Memory B cell (primary cell): ENCODE measurements around the gene CD19.
A peak's percentile ranks its signal among the peaks of the same experiment; 100 is the strongest.
"Not testable (repeated sequence)": the region's sequence is repeated elsewhere in the genome, so short reads cannot be mapped to it uniquely, and the experiment has no call there.

Experiments used
- ATAC-seq: fragments of 150-1000 bp; cut with Tn5 transposase; 2 replicates; pipeline ENCODE4 v1.10.0; 2021; ENCODE audit warnings: low read depth, mild to moderate bottlenecking, moderate library complexity
- DNase-seq, 2 donors: peaks; one replicate each; pipeline ENCODE4 v3.0.0; 2022; ENCODE audit warnings: low spot score in 2 of 2
- H3K27ac Mint-ChIP-seq: one replicate; pipeline ENCODE4 v1.8.0; 2022; ENCODE audit warnings: mild to moderate bottlenecking, moderate library complexity, mixed read lengths
- H3K27me3 Mint-ChIP-seq: one replicate; pipeline ENCODE4 v1.8.0; 2022; ENCODE audit warnings: mixed read lengths
- H3K36me3 Mint-ChIP-seq: one replicate; pipeline ENCODE4 v1.8.0; 2022; ENCODE audit warnings: mild to moderate bottlenecking, mixed read lengths
- H3K4me1 Mint-ChIP-seq: one replicate; pipeline ENCODE4 v1.8.0; 2022; ENCODE audit warnings: mixed read lengths
- H3K4me3 Mint-ChIP-seq: one replicate; pipeline ENCODE4 v1.8.0; 2022; ENCODE audit warnings: mild to moderate bottlenecking, moderate library complexity, mixed read lengths
- H3K9me3 Mint-ChIP-seq: one replicate; pipeline ENCODE4 v1.8.0; 2022; ENCODE audit warnings: mixed read lengths

The CD19 gene

GRCh38 chr16:28969696-28970095 is 37.9 kb downstream of the CD19 start:
- not testable (repeated sequence) for DNase-seq, H3K27me3 Mint-ChIP-seq, H3K27ac Mint-ChIP-seq, H3K4me3 Mint-ChIP-seq, ATAC-seq, H3K36me3 Mint-ChIP-seq, H3K9me3 Mint-ChIP-seq, H3K4me1 Mint-ChIP-seq

- no peak for DNase-seq
- Mint-ChIP-seq H3K36me3 (peaks cover 7% of the 10 kb centered on the region), H3K27me3 (no peaks in the 10 kb centered on the region), H3K9me3 (no peaks in the 10 kb centered on the region), H3K4me1 (peaks cover 24% of the 10 kb centered on the region), H3K27ac (peak overlapping the region; percentile 99), H3K4me3 (peak overlapping the region; percentile 95)
- ATAC-seq: no peak
These were observed 42.3 kb downstream of the CD19 start for GRCh38 chr16:28974007-28974436.

GRCh38 chr16:28974437-28975157 is 42.8 kb downstream of the CD19 start, which contains the start of gene SPNS1:
TSS of gene SPNS1 (plus strand) at chr16:28974778. CDS start at chr16:28975152, 374 bp downstream.
- Mint-ChIP-seq H3K4me3 (peak within 1 kb of the TSS; percentile 95), H3K36me3 (peaks cover 7% of the 10 kb centered on the region), H3K9me3 (no peaks in the 10 kb centered on the region), H3K27me3 (no peaks in the 10 kb centered on the region), H3K4me1 (peaks cover 24% of the 10 kb centered on the region), H3K27ac (peak within 1 kb of the TSS; percentile 99)
- ATAC-seq: peak; percentile 94
- DNase-seq: peak; percentile 87

GRCh38 chr16:28975158-28975599 is 43.4 kb downstream of the CD19 start:
- Mint-ChIP-seq H3K27me3 (no peaks in the 10 kb centered on the region), H3K36me3 (peaks cover 7% of the 10 kb centered on the region), H3K27ac (peak overlapping the region; percentile 99), H3K9me3 (no peaks in the 10 kb centered on the region), H3K4me3 (peak overlapping the region; percentile 95), H3K4me1 (peaks cover 24% of the 10 kb centered on the region)
- no peak for DNase-seq
- no peak for ATAC-seq

- no peaks in the 10 kb centered on the region for H3K27me3 Mint-ChIP-seq
- ATAC-seq (no peak), DNase-seq (no peak)
- no peak overlapping the region for H3K27ac Mint-ChIP-seq
- peaks cover 25% of the 10 kb centered on the region for H3K36me3 Mint-ChIP-seq
- no peaks in the 10 kb centered on the region for H3K9me3 Mint-ChIP-seq
- no peak overlapping the region for H3K4me3 Mint-ChIP-seq
- peaks cover 24% of the 10 kb centered on the region for H3K4me1 Mint-ChIP-seq
These were observed 46.2 kb downstream of the CD19 start for GRCh38 chr16:28977703-28978662.

- not testable (repeated sequence) for H3K27ac Mint-ChIP-seq, H3K9me3 Mint-ChIP-seq, ATAC-seq, H3K4me3 Mint-ChIP-seq, DNase-seq, H3K27me3 Mint-ChIP-seq
- peaks cover 29% of the 10 kb centered on the region for H3K4me1 Mint-ChIP-seq
- peaks cover 38% of the 10 kb centered on the region for H3K36me3 Mint-ChIP-seq
These were observed 48.6 kb downstream of the CD19 start for GRCh38 chr16:28980330-28980729.

GRCh38 chr16:28980929-28981328 is 49.2 kb downstream of the CD19 start:
- DNase-seq (no peak), ATAC-seq (no peak)
- Mint-ChIP-seq H3K4me3 (no peak overlapping the region), H3K36me3 (peaks cover 38% of the 10 kb centered on the region), H3K27me3 (no peaks in the 10 kb centered on the region), H3K4me1 (peaks cover 28% of the 10 kb centered on the region), H3K27ac (no peak overlapping the region), H3K9me3 (no peaks in the 10 kb centered on the region)

GRCh38 chr16:28981517-28981916 is 49.7 kb downstream of the CD19 start:
- H3K27me3 Mint-ChIP-seq: no peaks in the 10 kb centered on the region
- H3K27ac Mint-ChIP-seq: no peak overlapping the region
- peaks cover 38% of the 10 kb centered on the region for H3K36me3 Mint-ChIP-seq
- no peaks in the 10 kb centered on the region for H3K9me3 Mint-ChIP-seq
- DNase-seq: no peak
- ATAC-seq: no peak
- peaks cover 26% of the 10 kb centered on the region for H3K4me1 Mint-ChIP-seq
- no peak overlapping the region for H3K4me3 Mint-ChIP-seq

GRCh38 chr16:28982418-28982817 is 50.6 kb downstream of the CD19 start:
- peaks cover 43% of the 10 kb centered on the region for H3K36me3 Mint-ChIP-seq
- H3K9me3 Mint-ChIP-seq: peaks cover 4% of the 10 kb centered on the region
- no peak overlapping the region for H3K27ac Mint-ChIP-seq
- peaks cover 23% of the 10 kb centered on the region for H3K4me1 Mint-ChIP-seq
- DNase-seq: no peak
- no peak for ATAC-seq
- no peaks in the 10 kb centered on the region for H3K27me3 Mint-ChIP-seq
- no peak overlapping the region for H3K4me3 Mint-ChIP-seq

GRCh38 chr16:28982949-28983348 is 51.2 kb downstream of the CD19 start:
- Mint-ChIP-seq H3K27ac (no peak overlapping the region), H3K36me3 (peaks cover 46% of the 10 kb centered on the region), H3K27me3 (no peaks in the 10 kb centered on the region), H3K4me1 (peaks cover 21% of the 10 kb centered on the region), H3K9me3 (peaks cover 6% of the 10 kb centered on the region), H3K4me3 (no peak overlapping the region)
- ATAC-seq (no peak), DNase-seq (no peak)

GRCh38 chr16:28983644-28984043 is 51.9 kb downstream of the CD19 start:
- no peaks in the 10 kb centered on the region for H3K27me3 Mint-ChIP-seq
- no peak overlapping the region for H3K4me3 Mint-ChIP-seq
- no peak overlapping the region for H3K27ac Mint-ChIP-seq
- ATAC-seq (no peak), DNase-seq (no peak)
- H3K9me3 Mint-ChIP-seq: peaks cover 6% of the 10 kb centered on the region
- H3K4me1 Mint-ChIP-seq: peaks cover 15% of the 10 kb centered on the region
- peaks cover 42% of the 10 kb centered on the region for H3K36me3 Mint-ChIP-seq

GRCh38 chr16:28984091-28984490 is 52.3 kb downstream of the CD19 start:
- Mint-ChIP-seq H3K4me1 (peaks cover 15% of the 10 kb centered on the region), H3K27ac (no peak overlapping the region)

GRCh38 chr16:28984619-28985135 is 52.9 kb downstream of the CD19 start, which contains the start of gene LAT:
TSS of gene LAT (plus strand) at chr16:28985052. CDS start at chr16:28985418, 366 bp downstream.
- peak within 1 kb of the TSS; percentile 54 for H3K4me3 Mint-ChIP-seq
- no peak within 1 kb of the TSS for H3K27ac Mint-ChIP-seq
- H3K27me3 Mint-ChIP-seq: no peaks in the 10 kb centered on the region
- H3K9me3 Mint-ChIP-seq: peaks cover 6% of the 10 kb centered on the region
- peaks cover 49% of the 10 kb centered on the region for H3K36me3 Mint-ChIP-seq
- peaks cover 15% of the 10 kb centered on the region for H3K4me1 Mint-ChIP-seq
- peak in 1 of 2 donors; percentile 22 for DNase-seq
- peak; percentile 91 for ATAC-seq

More at GRCh38 chr16:28984091-28984490, 52.3 kb downstream of the CD19 start:
- Mint-ChIP-seq H3K36me3 (peaks cover 45% of the 10 kb centered on the region), H3K9me3 (peaks cover 6% of the 10 kb centered on the region), H3K4me3 (no peak overlapping the region), H3K27me3 (no peaks in the 10 kb centered on the region)
- no peak for DNase-seq
- no peak for ATAC-seq
